HG03520 (cell line): ENCODE data around the gene PSMB8.
A peak's percentile ranks its signal among the peaks of the same experiment; 100 is the strongest.
"Not testable (repeated sequence)": the region's sequence is repeated elsewhere in the genome, so short reads cannot be mapped to it uniquely, and the experiment has no call there.

Experiments used
- ATAC-seq: cut with Tn5 transposase; IDR thresholded peaks from one replicate; pipeline ENCODE4 v1.9.1; 2021; ENCODE audit warnings: mild to moderate bottlenecking, moderate library complexity; ENCODE audit not compliant: unreplicated experiment

PSMB8 gene

GRCh38 chr6:32838114-32838958, 5.5 kb downstream of the PSMB8 start, which contains the start of gene TAP2:
Gene TAP2 (minus strand): TSS chr6:32838739. CDS start chr6:32838233, 506 bp downstream.
- ATAC-seq = peak; percentile 63

- ATAC-seq = no peak
Measured at GRCh38 chr6:32837651-32838113, 6.2 kb downstream of the PSMB8 start.

- ATAC-seq = no peak
Measured at GRCh38 chr6:32836873-32837272, 7.0 kb downstream of the PSMB8 start.

- no peak for ATAC-seq
Measured at GRCh38 chr6:32835167-32835893, 8.5 kb downstream of the PSMB8 start.

GRCh38 chr6:32833664-32834063, 10.2 kb downstream of the PSMB8 start:
- no peak for ATAC-seq

GRCh38 chr6:32832535-32832934, 11.3 kb downstream of the PSMB8 start:
- ATAC-seq = no peak

- no peak for ATAC-seq
Measured at GRCh38 chr6:32830936-32831335, 12.9 kb downstream of the PSMB8 start.

GRCh38 chr6:32830017-32830416, 13.8 kb downstream of the PSMB8 start:
- no peak for ATAC-seq

- ATAC-seq = no peak
Measured at GRCh38 chr6:32829495-32829894, 14.4 kb downstream of the PSMB8 start.

GRCh38 chr6:32827025-32827424, 16.8 kb downstream of the PSMB8 start:
- no peak for ATAC-seq

GRCh38 chr6:32825966-32826365, 17.9 kb downstream of the PSMB8 start:
- ATAC-seq = no peak

- no peak for ATAC-seq
Measured at GRCh38 chr6:32819729-32820128, 24.1 kb downstream of the PSMB8 start.

GRCh38 chr6:32818867-32819266, 25.0 kb downstream of the PSMB8 start:
- no peak for ATAC-seq

- no peak for ATAC-seq
Measured at GRCh38 chr6:32816746-32817204, 27.1 kb downstream of the PSMB8 start, which contains the start of gene HLA-DOB. Gene HLA-DOB (minus strand): TSS chr6:32817002. CDS start chr6:32816951, 51 bp downstream.

- no peak for ATAC-seq
Measured at GRCh38 chr6:32815996-32816395, 27.9 kb downstream of the PSMB8 start.

GRCh38 chr6:32815115-32815514, 28.7 kb downstream of the PSMB8 start:
- ATAC-seq = no peak

GRCh38 chr6:32814145-32814544, 29.7 kb downstream of the PSMB8 start:
- no peak for ATAC-seq

GRCh38 chr6:32809171-32809570, 34.7 kb downstream of the PSMB8 start:
- no peak for ATAC-seq

GRCh38 chr6:32807020-32807580, 36.7 kb downstream of the PSMB8 start:
- ATAC-seq = no peak

- ATAC-seq = not testable (repeated sequence)
Measured at GRCh38 chr6:32805404-32805803, 38.4 kb downstream of the PSMB8 start.

- no peak for ATAC-seq
Measured at GRCh38 chr6:32803416-32803815, 40.4 kb downstream of the PSMB8 start.
